ENCODE measurements around the gene CDK11B.

GRCh38 chr1:1617516-1617915 lies 41.3 kb downstream of the CDK11B start:
- no peak for TF ChIP-seq CTCF (IDR thresholded peaks at IDR 0.05; ENCODE audit: insufficient read depth, low read length)
- no peak for TF ChIP-seq GABPA (IDR thresholded peaks at IDR 0.05; ENCODE audit: low read depth)
- no peak for TF ChIP-seq POLR2AphosphoS5 (IDR thresholded peaks at IDR 0.05; ENCODE audit: low read depth)
- TF ChIP-seq REST (IDR thresholded peaks at IDR 0.05; ENCODE audit: insufficient replicate concordance, low read depth) = no peak
- TF ChIP-seq SPI1 (IDR thresholded peaks at IDR 0.05; ENCODE audit: borderline replicate concordance, low read depth) = no peak

Data from HL-60 (cell line).